AG09319 (cell line): ENCODE results near the gene NADK2.

Source experiments
- DNase-seq: peaks from one replicate; pipeline ENCODE4 v3.0.0-alpha.2; 2010; ENCODE audit warnings: low read depth; ENCODE audit errors: extremely low read depth
- TF ChIP-seq, protein P1 (sequence below): IDR thresholded peaks from 2 replicates; pipeline ENCODE4 v1.5.1; 2011; ENCODE audit warnings: low read depth, mild to moderate bottlenecking, inconsistent platforms, low read length, moderate library complexity

NADK2 gene

DNA sequence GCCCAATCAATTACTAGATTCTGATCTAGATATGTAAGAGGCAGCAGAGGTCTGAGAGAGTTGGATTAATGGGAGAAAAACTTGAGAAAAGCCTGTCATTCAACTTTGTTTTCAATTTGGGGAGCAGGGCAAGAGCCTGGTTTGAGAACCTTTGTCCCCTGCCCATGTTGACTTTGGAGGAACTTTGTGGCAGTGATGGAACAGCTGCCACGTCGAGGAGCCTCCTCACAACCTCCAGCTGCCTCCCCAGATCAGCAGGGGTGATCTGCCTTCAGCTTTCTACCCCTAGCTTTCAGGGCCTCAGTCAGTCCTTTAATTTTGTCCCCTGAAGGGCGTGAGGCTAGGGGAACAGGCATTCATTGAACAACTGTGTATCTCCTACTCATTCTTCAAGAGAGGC is 81.1 kb downstream of the NADK2 start:
- no peak for DNase-seq
- TF ChIP-seq, protein P1, sequence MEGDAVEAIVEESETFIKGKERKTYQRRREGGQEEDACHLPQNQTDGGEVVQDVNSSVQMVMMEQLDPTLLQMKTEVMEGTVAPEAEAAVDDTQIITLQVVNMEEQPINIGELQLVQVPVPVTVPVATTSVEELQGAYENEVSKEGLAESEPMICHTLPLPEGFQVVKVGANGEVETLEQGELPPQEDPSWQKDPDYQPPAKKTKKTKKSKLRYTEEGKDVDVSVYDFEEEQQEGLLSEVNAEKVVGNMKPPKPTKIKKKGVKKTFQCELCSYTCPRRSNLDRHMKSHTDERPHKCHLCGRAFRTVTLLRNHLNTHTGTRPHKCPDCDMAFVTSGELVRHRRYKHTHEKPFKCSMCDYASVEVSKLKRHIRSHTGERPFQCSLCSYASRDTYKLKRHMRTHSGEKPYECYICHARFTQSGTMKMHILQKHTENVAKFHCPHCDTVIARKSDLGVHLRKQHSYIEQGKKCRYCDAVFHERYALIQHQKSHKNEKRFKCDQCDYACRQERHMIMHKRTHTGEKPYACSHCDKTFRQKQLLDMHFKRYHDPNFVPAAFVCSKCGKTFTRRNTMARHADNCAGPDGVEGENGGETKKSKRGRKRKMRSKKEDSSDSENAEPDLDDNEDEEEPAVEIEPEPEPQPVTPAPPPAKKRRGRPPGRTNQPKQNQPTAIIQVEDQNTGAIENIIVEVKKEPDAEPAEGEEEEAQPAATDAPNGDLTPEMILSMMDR, result no peak

DNA sequence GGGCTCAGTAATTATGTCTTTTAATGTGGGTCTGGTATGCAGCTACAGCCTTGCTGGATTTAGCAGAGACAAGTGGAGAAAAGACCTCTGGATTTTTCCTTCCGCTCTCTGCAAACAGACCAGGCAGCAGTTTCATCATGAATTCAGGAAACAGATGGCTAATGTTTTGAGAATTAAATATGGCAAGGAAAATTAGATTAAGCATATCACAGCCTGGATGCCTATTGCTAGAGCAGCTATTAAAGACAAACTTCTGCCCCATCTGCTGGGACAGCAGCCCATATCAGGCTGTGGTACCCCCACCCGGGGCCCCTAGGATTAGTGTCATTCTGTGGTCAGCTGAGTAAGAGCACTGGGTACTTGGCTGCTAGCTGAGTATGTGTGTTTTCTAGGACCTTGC is 83.6 kb downstream of the NADK2 start:
- DNase-seq, result no peak

GRCh38 chr5:36156619-36157018 is 85.1 kb downstream of the NADK2 start:
- DNase-seq, result peak; percentile 32
- TF ChIP-seq, protein P1, result no peak

More for the DNA sequence above, 83.6 kb downstream of the NADK2 start:
- TF ChIP-seq, protein P1, result no peak

- TF ChIP-seq, protein P1, result no peak
- DNase-seq, result no peak
Measured at GRCh38 chr5:36156121-36156601, 85.6 kb downstream of the NADK2 start.

- TF ChIP-seq, protein P1, result no peak
- DNase-seq, result no peak
Measured at GRCh38 chr5:36155291-36155690, 86.4 kb downstream of the NADK2 start.

- TF ChIP-seq, protein P1, result no peak
- DNase-seq, result no peak
Measured at GRCh38 chr5:36153726-36154125, 88.0 kb downstream of the NADK2 start.

DNA sequence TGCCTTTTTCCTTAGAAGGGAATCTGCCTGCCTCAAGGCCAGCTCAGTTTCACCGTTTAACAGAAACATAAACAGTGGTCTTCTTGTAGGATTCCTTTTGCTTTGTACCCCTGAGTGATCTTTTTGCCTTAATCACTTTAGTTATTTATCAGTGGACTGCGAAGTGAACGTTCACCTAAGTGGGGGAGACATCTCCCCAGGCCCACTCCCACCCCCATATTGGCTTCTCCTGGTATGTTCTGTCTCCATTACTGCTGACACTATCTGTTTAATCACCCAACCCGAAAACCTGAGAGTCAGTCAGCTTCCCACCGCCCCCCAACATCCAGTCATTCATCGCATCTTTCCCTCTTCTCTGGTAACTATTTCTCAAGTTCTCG is 88.4 kb downstream of the NADK2 start:
- no peak for DNase-seq
- TF ChIP-seq, protein P1, result no peak
